Measurements from ENCODE around the gene TPSAB1. TPM values are rescaled to one million over a fixed set of nuclear protein-coding genes. Genes with fewer than 3 reads are reported as not detected.
"Not testable (repeated sequence)": the region's sequence is repeated elsewhere in the genome, so short reads cannot be mapped to it uniquely, and the experiment has no call there.

The TPSAB1 gene
- total RNA-seq, 2 experiments from 2014 or later: not detected

DNA sequence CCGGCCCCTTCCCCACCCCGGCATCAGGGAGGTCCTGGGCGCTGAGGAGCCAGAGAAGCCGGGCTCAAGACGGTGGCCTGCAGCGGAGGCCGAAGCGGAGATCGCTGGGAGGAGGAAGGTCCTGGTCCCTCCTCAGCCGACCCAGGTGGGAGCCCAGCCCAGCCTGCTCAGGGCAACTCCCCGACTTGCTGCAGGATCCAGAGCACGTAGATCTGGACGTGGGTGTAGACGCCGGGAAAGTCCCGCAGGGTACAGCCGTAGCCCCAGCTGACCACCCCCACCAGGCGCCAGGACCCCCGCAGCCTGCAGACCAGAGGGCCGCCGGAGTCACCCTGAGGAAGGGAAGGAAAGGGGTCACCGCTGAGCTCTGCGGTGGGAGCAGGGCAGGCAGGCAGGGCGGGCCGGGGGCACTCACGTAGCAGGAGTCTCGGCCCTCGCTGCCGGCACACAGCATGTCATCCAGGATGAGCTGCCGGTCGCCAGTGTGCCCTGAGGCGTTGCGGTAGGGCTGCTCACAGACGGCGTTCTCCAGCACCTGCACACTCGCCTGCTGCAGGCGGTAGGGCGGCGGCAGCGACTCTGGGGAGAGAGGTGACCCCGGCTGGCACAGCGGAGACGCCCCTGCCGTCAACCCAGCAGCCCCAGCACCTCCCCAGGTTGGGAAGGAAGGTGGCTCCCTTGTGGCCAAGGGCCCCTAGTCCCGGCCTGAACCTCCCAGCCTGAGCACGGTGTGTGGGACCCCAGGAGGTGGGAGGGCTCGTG is 20.8 kb downstream of the TPSAB1 start:
- peak overlapping the region; percentile 40 for H3K4me3 Mint-ChIP-seq
- no peaks in the 10 kb centered on the region for H3K36me3 Mint-ChIP-seq
- no peak overlapping the region for H3K27ac Mint-ChIP-seq
- H3K9me3 Mint-ChIP-seq: peaks cover 3% of the 10 kb centered on the region
- H3K27me3 Mint-ChIP-seq: peaks cover 34% of the 10 kb centered on the region
- peaks cover 3% of the 10 kb centered on the region for H3K4me1 Mint-ChIP-seq
- DNase-seq: no peak

DNA sequence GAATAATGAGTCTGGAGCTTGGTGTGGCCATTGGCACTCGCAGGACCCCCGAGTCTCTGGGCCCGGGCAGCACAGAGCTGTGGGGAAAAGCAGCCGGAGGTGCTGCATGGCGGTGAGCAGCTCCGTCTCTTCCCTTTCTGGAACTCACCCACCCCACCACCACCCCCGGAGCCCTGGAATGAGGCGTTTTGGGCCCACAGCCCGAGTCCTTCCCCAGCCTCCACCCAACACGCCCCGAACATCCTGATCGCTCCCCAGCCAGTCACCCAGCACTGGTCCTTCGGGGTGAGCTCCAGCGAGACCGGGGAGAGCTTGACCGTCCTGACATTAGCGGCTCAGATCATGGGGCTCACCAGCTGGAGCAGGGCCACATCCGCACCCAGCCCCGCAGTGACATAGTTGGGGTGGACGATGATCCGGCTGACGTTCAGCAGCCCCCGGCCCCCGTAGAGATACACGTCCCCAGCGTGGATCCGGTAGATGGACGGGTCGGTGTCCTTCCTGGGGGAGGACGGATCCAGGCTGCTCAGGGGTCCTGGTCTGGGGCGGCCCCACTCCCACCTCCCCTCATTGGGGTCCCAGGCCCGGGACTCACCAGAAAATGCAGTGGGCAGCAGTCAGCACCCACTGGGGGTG is 21.8 kb downstream of the TPSAB1 start:
- Mint-ChIP-seq H3K36me3 (no peaks in the 10 kb centered on the region), H3K4me1 (peaks cover 3% of the 10 kb centered on the region), H3K4me3 (no peak overlapping the region), H3K9me3 (peaks cover 3% of the 10 kb centered on the region), H3K27ac (no peak overlapping the region), H3K27me3 (peaks cover 30% of the 10 kb centered on the region)
- no peak for DNase-seq

- no peak overlapping the region for H3K27ac Mint-ChIP-seq
- H3K4me3 Mint-ChIP-seq: no peak overlapping the region
- no peak for DNase-seq
- peaks cover 3% of the 10 kb centered on the region for H3K4me1 Mint-ChIP-seq
- H3K27me3 Mint-ChIP-seq: peaks cover 29% of the 10 kb centered on the region
- H3K36me3 Mint-ChIP-seq: no peaks in the 10 kb centered on the region
- H3K9me3 Mint-ChIP-seq: peaks cover 3% of the 10 kb centered on the region
These were observed 22.3 kb downstream of the TPSAB1 start for GRCh38 chr16:1262846-1263221.

GRCh38 chr16:1263591-1264344 is 23.3 kb downstream of the TPSAB1 start:
- H3K4me1 Mint-ChIP-seq: peaks cover 2% of the 10 kb centered on the region
- H3K27me3 Mint-ChIP-seq: peaks cover 27% of the 10 kb centered on the region
- no peak overlapping the region for H3K27ac Mint-ChIP-seq
- no peaks in the 10 kb centered on the region for H3K36me3 Mint-ChIP-seq
- no peak for DNase-seq
- peaks cover 3% of the 10 kb centered on the region for H3K9me3 Mint-ChIP-seq
- no peak overlapping the region for H3K4me3 Mint-ChIP-seq

DNA sequence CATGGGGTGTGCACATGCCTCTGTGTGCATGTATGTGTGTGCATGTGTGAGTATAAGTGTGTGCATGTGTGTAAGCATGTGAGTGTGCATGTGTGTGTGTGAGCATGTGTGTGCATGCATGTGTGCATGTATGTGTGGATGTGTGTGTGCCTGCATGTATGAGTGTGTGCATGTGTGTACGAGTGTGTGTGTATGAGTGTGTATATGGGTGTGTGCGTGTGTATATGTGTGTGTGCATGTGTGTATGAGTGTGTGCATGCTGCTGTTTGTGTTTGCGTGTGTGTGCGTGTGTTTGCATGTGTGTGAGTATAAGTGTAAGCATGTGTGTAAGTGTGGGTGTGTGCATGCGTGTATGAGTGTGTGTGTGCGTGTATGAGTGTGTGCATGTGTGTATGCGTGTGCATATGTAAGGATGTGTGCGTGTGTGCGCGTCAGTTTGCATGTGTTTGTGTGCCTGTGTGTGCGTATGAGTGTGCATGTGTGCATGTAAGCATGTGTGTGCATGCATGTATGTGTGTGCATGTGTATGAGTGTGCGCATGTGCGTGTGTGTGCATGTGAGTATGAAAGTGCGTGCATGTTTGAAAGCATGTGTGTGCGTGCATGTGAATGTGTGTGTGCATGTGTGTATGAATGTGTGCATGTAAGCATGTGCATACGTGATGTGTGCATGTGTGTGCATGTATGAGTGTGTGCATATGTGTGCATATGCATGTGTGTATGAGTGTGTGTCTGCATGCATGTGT is 24.0 kb downstream of the TPSAB1 start:
- Mint-ChIP-seq H3K27me3 (peaks cover 22% of the 10 kb centered on the region), H3K9me3 (peaks cover 3% of the 10 kb centered on the region), H3K4me3 (no peak overlapping the region), H3K27ac (no peak overlapping the region), H3K4me1 (no peaks in the 10 kb centered on the region), H3K36me3 (no peaks in the 10 kb centered on the region)
- no peak for DNase-seq

GRCh38 chr16:1265090-1265630 is 24.7 kb downstream of the TPSAB1 start:
- Mint-ChIP-seq H3K4me1 (no peaks in the 10 kb centered on the region), H3K4me3 (no peak overlapping the region), H3K27me3 (peaks cover 19% of the 10 kb centered on the region), H3K9me3 (peaks cover 3% of the 10 kb centered on the region), H3K27ac (no peak overlapping the region), H3K36me3 (no peaks in the 10 kb centered on the region)
- DNase-seq: no peak

DNA sequence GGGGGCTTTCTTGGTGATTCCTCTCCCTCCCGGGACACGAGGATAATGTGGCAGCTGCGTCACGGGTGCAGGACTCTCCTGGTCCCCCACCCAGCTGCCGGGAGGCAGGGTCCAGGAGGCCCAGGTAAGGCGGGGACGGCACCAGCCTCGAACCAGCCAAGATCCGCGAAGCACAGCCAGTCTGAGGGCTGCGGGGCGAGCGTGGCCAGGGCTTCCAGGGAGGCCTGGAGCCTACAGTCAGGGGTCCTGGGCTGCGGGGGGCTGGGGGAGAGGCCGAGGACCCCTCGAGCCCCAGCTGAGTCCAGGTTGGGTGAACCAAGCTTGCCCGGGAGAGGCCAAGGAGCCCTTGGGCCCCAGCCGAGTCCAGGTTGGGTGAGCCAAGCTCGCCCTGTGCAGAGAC is 25.3 kb downstream of the TPSAB1 start:
- Mint-ChIP-seq H3K36me3 (no peaks in the 10 kb centered on the region), H3K27ac (no peak overlapping the region)
- DNase-seq: no peak

GRCh38 chr16:1269418-1269817 is 28.9 kb downstream of the TPSAB1 start:
- H3K4me3 Mint-ChIP-seq, H3K27me3 Mint-ChIP-seq, H3K27ac Mint-ChIP-seq, H3K9me3 Mint-ChIP-seq, H3K36me3 Mint-ChIP-seq, H3K4me1 Mint-ChIP-seq, DNase-seq: not testable (repeated sequence)

More for the DNA sequence above, 25.3 kb downstream of the TPSAB1 start:
- Mint-ChIP-seq H3K4me1 (no peaks in the 10 kb centered on the region), H3K9me3 (peaks cover 3% of the 10 kb centered on the region), H3K4me3 (no peak overlapping the region), H3K27me3 (peaks cover 13% of the 10 kb centered on the region)

- H3K9me3 Mint-ChIP-seq: no peaks in the 10 kb centered on the region
- H3K4me3 Mint-ChIP-seq: no peak overlapping the region
- DNase-seq: no peak
- H3K27me3 Mint-ChIP-seq: peaks cover 8% of the 10 kb centered on the region
- H3K27ac Mint-ChIP-seq: no peak overlapping the region
- peaks cover 3% of the 10 kb centered on the region for H3K4me1 Mint-ChIP-seq
- no peaks in the 10 kb centered on the region for H3K36me3 Mint-ChIP-seq
These were observed 30.8 kb downstream of the TPSAB1 start for GRCh38 chr16:1271380-1271723.

DNA sequence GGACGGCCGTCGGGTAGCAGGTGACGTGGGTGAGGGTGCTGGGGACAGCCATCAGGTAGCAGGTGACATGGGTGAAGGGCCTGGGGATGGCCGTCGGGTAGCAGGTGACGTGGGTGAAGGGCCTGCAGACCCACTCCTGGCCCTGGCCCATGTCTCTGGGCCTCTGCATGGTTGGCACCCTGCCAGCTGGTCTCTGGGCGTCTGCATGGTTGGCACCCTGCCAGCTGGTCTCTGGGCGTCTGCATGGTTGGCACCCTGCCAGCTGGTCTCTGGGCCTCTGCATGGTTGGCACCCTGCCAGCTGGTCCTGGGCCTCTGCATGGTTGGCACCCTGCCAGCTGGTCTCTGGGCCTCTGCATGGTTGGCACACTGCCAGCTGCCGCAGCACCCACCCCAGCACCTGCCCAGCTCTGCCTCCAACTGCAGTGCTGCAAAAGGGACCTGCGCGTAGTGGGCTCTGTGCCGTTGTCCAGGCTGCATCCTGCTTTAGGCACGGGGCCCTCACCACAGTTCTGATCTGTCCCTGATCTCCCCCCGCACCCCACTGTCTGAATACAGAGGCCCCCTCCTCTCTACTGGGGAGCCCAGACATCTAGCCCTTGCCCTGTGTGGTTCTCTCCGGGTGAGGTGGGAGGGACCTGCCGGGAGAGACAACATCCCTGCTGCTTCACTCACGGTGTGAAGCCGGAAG is 31.4 kb downstream of the TPSAB1 start:
- not testable (repeated sequence) for H3K27ac Mint-ChIP-seq, H3K36me3 Mint-ChIP-seq, H3K9me3 Mint-ChIP-seq, DNase-seq, H3K4me3 Mint-ChIP-seq, H3K27me3 Mint-ChIP-seq, H3K4me1 Mint-ChIP-seq

DNA sequence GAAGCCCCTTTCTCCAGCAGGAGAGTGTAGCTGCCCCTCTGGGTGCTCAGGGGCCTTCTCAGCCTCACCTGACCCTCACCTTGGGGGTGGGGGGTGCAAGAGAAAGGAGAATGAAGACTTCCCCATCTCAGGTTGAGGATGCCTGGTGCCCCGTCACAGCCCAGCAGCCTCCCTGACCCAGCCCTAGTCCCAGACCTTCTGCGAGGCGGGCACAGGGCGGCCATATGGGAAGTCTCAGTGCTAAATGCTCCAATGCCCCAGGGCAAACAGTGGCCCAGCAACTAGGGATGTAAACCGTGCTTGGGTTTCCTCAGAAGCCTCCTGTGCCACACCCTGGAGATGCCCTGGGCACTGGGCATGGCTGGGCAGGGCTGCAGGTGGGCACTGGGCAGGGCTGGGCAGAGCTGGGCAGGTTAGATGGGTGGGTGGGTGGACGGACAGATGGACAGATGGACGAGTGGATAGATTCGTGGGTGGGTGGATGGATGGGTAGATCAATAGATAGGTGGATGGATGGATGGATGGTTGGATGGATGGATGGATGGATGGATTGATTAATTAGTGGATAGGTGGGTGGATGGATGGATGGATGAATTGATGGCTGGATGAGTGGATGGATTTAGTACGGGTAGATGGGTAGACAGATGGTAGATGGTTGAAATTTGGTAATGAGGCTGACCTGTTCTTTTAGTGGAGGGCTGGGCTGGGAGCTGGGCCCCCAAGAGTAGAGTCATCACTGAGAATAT is 32.1 kb downstream of the TPSAB1 start:
- Mint-ChIP-seq H3K9me3 (no peaks in the 10 kb centered on the region), H3K4me1 (peaks cover 3% of the 10 kb centered on the region), H3K4me3 (no peak overlapping the region), H3K27me3 (peaks cover 9% of the 10 kb centered on the region), H3K36me3 (no peaks in the 10 kb centered on the region), H3K27ac (no peak overlapping the region)
- no peak for DNase-seq

- peaks cover 3% of the 10 kb centered on the region for H3K4me1 Mint-ChIP-seq
These were observed 33.3 kb downstream of the TPSAB1 start for GRCh38 chr16:1273816-1274215.

GRCh38 chr16:1274767-1275166 is 34.3 kb downstream of the TPSAB1 start:
- no peaks in the 10 kb centered on the region for H3K9me3 Mint-ChIP-seq
- H3K4me3 Mint-ChIP-seq: no peak overlapping the region

More at GRCh38 chr16:1273816-1274215, 33.3 kb downstream of the TPSAB1 start:
- H3K9me3 Mint-ChIP-seq: no peaks in the 10 kb centered on the region
- H3K36me3 Mint-ChIP-seq: no peaks in the 10 kb centered on the region
- H3K27ac Mint-ChIP-seq: no peak overlapping the region
- H3K27me3 Mint-ChIP-seq: peaks cover 12% of the 10 kb centered on the region
- no peak overlapping the region for H3K4me3 Mint-ChIP-seq
- no peak for DNase-seq

More at GRCh38 chr16:1274767-1275166, 34.3 kb downstream of the TPSAB1 start:
- H3K36me3 Mint-ChIP-seq: no peaks in the 10 kb centered on the region
- no peak overlapping the region for H3K27ac Mint-ChIP-seq
- peaks cover 3% of the 10 kb centered on the region for H3K4me1 Mint-ChIP-seq
- DNase-seq: no peak
- peaks cover 12% of the 10 kb centered on the region for H3K27me3 Mint-ChIP-seq

Measured in activated naive CD8-positive, alpha-beta T cell treated with anti-CD3 and anti-CD28 coated beads for 36 hours (primary cell).